GM23338 (cell line): ENCODE measurements around the gene MAP4K4. TPM values are rescaled to one million over a fixed set of nuclear protein-coding genes. Genes with fewer than 3 reads are reported as not detected.

ENCODE experiments used
- ATAC-seq: fragments of 200-7000 bp; cut with Tn5 transposase; 3 replicates; pipeline ENCODE4 v1.9.1; 2020
- DNase-seq: peaks from one replicate; pipeline ENCODE4 v3.0.0-alpha.2; 2015; ENCODE audit warnings: low spot score
- H2AFZ ChIP-seq: fragments of 200-600 bp; sonication (generic); 2 replicates; pipeline ENCODE4 v1.8.0; 2016; ENCODE audit warnings: antibody characterized with exemption, mild to moderate bottlenecking, moderate library complexity
- H3F3A ChIP-seq: fragments of 200-600 bp; sonication (generic); replicated peaks from 2 replicates; pipeline ENCODE4 v1.8.0; 2017; ENCODE audit warnings: antibody characterized with exemption, mixed run types, low read depth
- H3K27ac ChIP-seq: fragments of 200-600 bp; sonication (generic); 2 replicates; pipeline ENCODE4 v1.6.1; 2016; ENCODE audit warnings: low read depth
- H3K27me3 ChIP-seq: fragments of 200-600 bp; sonication (generic); 2 replicates; pipeline ENCODE4 v1.8.0; 2016; ENCODE audit warnings: mild to moderate bottlenecking, mixed run types, moderate library complexity; ENCODE audit not compliant: insufficient read depth
- H3K36me3 ChIP-seq: fragments of 200-600 bp; sonication (generic); 2 replicates; pipeline ENCODE4 v1.8.0; 2016; ENCODE audit warnings: mild to moderate bottlenecking; ENCODE audit not compliant: insufficient read depth
- H3K4me1 ChIP-seq: fragments of 200-600 bp; sonication (generic); 2 replicates; pipeline ENCODE4 v1.8.0; 2016; ENCODE audit warnings: mild to moderate bottlenecking, moderate library complexity; ENCODE audit not compliant: insufficient read depth
- H3K4me2 ChIP-seq: fragments of 200-600 bp; sonication (generic); 2 replicates; pipeline ENCODE4 v1.7.1; 2017; ENCODE audit warnings: mixed run types
- H3K4me3 ChIP-seq: fragments of 200-600 bp; sonication (generic); 2 replicates; pipeline ENCODE4 v1.6.1; 2016; ENCODE audit warnings: mixed run types
- H3K79me2 ChIP-seq: fragments of 200-600 bp; sonication (generic); replicated peaks from 2 replicates; pipeline ENCODE4 v1.8.0; 2017; ENCODE audit warnings: mild to moderate bottlenecking; ENCODE audit not compliant: insufficient read depth
- H3K9me2 ChIP-seq: fragments of 200-600 bp; sonication (generic); 2 replicates; pipeline ENCODE4 v1.8.0; 2017; ENCODE audit not compliant: insufficient read depth
- H4K20me1 ChIP-seq: fragments of 200-600 bp; sonication (generic); replicated peaks from 2 replicates; pipeline ENCODE4 v1.8.0; 2017; ENCODE audit warnings: mild to moderate bottlenecking; ENCODE audit not compliant: insufficient read depth
- H3K27ac Mint-ChIP-seq: 2 replicates; pipeline ENCODE4 v1.8.0; 2020; ENCODE audit warnings: inconsistent platforms, mild to moderate bottlenecking, moderate library complexity, mixed read lengths
- H3K27me3 Mint-ChIP-seq: 3 replicates; pipeline ENCODE4 v1.8.0; 2022; ENCODE audit warnings: low read depth, mild to moderate bottlenecking, moderate library complexity, mixed read lengths, inconsistent platforms; ENCODE audit not compliant: insufficient read depth, poor library complexity
- H3K36me3 Mint-ChIP-seq: 3 replicates; pipeline ENCODE4 v1.8.0; 2021; ENCODE audit warnings: low read depth, mild to moderate bottlenecking, inconsistent platforms, moderate library complexity, mixed read lengths
- H3K4me1 Mint-ChIP-seq: 3 replicates; pipeline ENCODE4 v1.8.0; 2020; ENCODE audit warnings: mild to moderate bottlenecking, inconsistent platforms, mixed read lengths
- H3K4me3 Mint-ChIP-seq: 3 replicates; pipeline ENCODE4 v1.8.0; 2021; ENCODE audit warnings: moderate library complexity, mild to moderate bottlenecking, inconsistent platforms, mixed read lengths
- H3K9me3 Mint-ChIP-seq: 3 replicates; pipeline ENCODE4 v1.8.0; 2020; ENCODE audit warnings: moderate library complexity, mild to moderate bottlenecking, inconsistent platforms, mixed read lengths
- CREB1 ChIP-seq: fragments of 250-450 bp; sonication (Bioruptor Pico); IDR thresholded peaks from 2 replicates; pipeline ENCODE4 v1.5.0; 2020; ENCODE audit warnings: low read depth, mild to moderate bottlenecking, moderate library complexity
- CTCF ChIP-seq, 2 experiments: fragments of 200-600 bp in 1 of 2; sonication (generic) in 1 of 2; conservative IDR thresholded peaks; 2 replicates each; pipeline versions ENCODE4 v1.5.1 to v1.6.1; 2016 to 2017; ENCODE audit warnings: antibody characterized with exemption in 2 of 2, low read depth in 2 of 2, mild to moderate bottlenecking in 2 of 2, moderate library complexity in 1 of 2
- ETS1 ChIP-seq: IDR thresholded peaks from 2 replicates; pipeline ENCODE4 v1.6.1; 2016; ENCODE audit warnings: antibody characterized with exemption
- EZH2 ChIP-seq: fragments of 200-600 bp; sonication (generic); IDR thresholded peaks from one replicate; pipeline ENCODE4 v1.8.0; 2017; ENCODE audit warnings: antibody characterized with exemption, mild to moderate bottlenecking, low read depth; ENCODE audit not compliant: unreplicated experiment
- EZH2phosphoT487 ChIP-seq: fragments of 200-600 bp; sonication (generic); IDR thresholded peaks from one replicate; pipeline ENCODE4 v1.8.1; 2018; ENCODE audit warnings: antibody characterized with exemption; ENCODE audit not compliant: unreplicated experiment
- JUNB ChIP-seq: IDR thresholded peaks from one replicate; pipeline ENCODE4 v1.6.1; 2016; ENCODE audit warnings: antibody characterized with exemption; ENCODE audit not compliant: unreplicated experiment
- NANOG ChIP-seq: IDR thresholded peaks from 2 replicates; pipeline ENCODE4 v1.6.1; 2016; ENCODE audit warnings: antibody characterized with exemption, borderline replicate concordance
- POLR2AphosphoS5 ChIP-seq: IDR thresholded peaks from 2 replicates; pipeline ENCODE4 v1.6.1; 2016; ENCODE audit warnings: antibody characterized with exemption, low read depth
- REST ChIP-seq: IDR thresholded peaks from one replicate; pipeline ENCODE4 v1.6.1; 2018; ENCODE audit warnings: antibody characterized with exemption; ENCODE audit not compliant: unreplicated experiment
- STAT1 ChIP-seq: IDR thresholded peaks from one replicate; pipeline ENCODE4 v1.6.1; 2016; ENCODE audit warnings: antibody characterized with exemption; ENCODE audit not compliant: unreplicated experiment
- ZNF114 ChIP-seq: fragments of 250-450 bp; sonication (Bioruptor Pico); IDR thresholded peaks from 2 replicates; pipeline ENCODE4 v1.5.0; 2020; ENCODE audit warnings: mild to moderate bottlenecking, moderate library complexity
- ZNF331 ChIP-seq: fragments of 250-450 bp; sonication (Bioruptor Pico); IDR thresholded peaks from 2 replicates; pipeline ENCODE4 v1.5.0; 2020; ENCODE audit warnings: low read depth, mild to moderate bottlenecking, moderate library complexity
- polyA plus RNA-seq: library from polyadenylated mRNA; unstranded; fragments of >200 nt; fragmentation: Nextera tagmentation; extraction: Ambion mirVana; gene quantifications from 2 replicates; pipeline ENCODE4 v1.2.1, GENCODE V29; 2016
- total RNA-seq: library from RNA; depleted of rRNA; stranded (reverse); fragments of >200 nt; shearing (Covaris generic); gene quantifications from 2 replicates; pipeline ENCODE4 v1.2.3, GENCODE V29; 2014

MAP4K4 gene
- total and polyA plus RNA-seq, 2 experiments from 2014 or later, result 34.6 to 99.2 TPM

- Histone ChIP-seq H2AFZ (no peak overlapping the region), H3K36me3 (no peaks in the 10 kb centered on the region), H3K4me3 (no peak overlapping the region), H4K20me1 (no peaks in the 10 kb centered on the region), H3F3A (no peaks in the 10 kb centered on the region), H3K4me1 (no peaks in the 10 kb centered on the region), H3K27me3 (no peaks in the 10 kb centered on the region), H3K79me2 (no peaks in the 10 kb centered on the region), H3K4me2 (no peak overlapping the region), H3K9me2 (no peaks in the 10 kb centered on the region), H3K27ac (no peak overlapping the region)
- no peaks in the 10 kb centered on the region for H3K4me1 Mint-ChIP-seq
- no peak overlapping the region for H3K4me3 Mint-ChIP-seq
- peaks cover 2% of the 10 kb centered on the region for H3K27me3 Mint-ChIP-seq
- no peaks in the 10 kb centered on the region for H3K9me3 Mint-ChIP-seq
- no peak for DNase-seq
- ATAC-seq, result no peak
- H3K36me3 Mint-ChIP-seq, result no peaks in the 10 kb centered on the region
- no peak overlapping the region for H3K27ac Mint-ChIP-seq
- TF ChIP-seq ETS1 (no peak), EZH2 (no peak), POLR2AphosphoS5 (no peak), ZNF114 (CRISPR knock-in tag) (no peak), STAT1 (no peak), ZNF331 (no peak), REST (no peak), JUNB (no peak), CREB1 (no peak), NANOG (no peak), CTCF (conservative IDR thresholded peaks at IDR 0.05; ENCODE audit: low read depth in 2 of 2) (no peak)
Measured at GRCh38 chr2:101682311-101682710, 15.2 kb upstream of the MAP4K4 start.

GRCh38 chr2:101684313-101684712 lies 13.2 kb upstream of the MAP4K4 start:
- Histone ChIP-seq H3K9me2 (no peaks in the 10 kb centered on the region), H3K4me2 (no peak overlapping the region), H2AFZ (peak overlapping the region; percentile 43; the same call in 1 of the 2 replicates), H3K27ac (no peak overlapping the region), H3K79me2 (no peaks in the 10 kb centered on the region), H4K20me1 (no peaks in the 10 kb centered on the region), H3F3A (no peaks in the 10 kb centered on the region), H3K4me1 (no peaks in the 10 kb centered on the region), H3K27me3 (no peaks in the 10 kb centered on the region), H3K36me3 (no peaks in the 10 kb centered on the region), H3K4me3 (no peak overlapping the region)
- no peaks in the 10 kb centered on the region for H3K4me1 Mint-ChIP-seq
- H3K9me3 Mint-ChIP-seq, result no peaks in the 10 kb centered on the region
- no peak overlapping the region for H3K4me3 Mint-ChIP-seq
- TF ChIP-seq ZNF331 (no peak), REST (no peak), EZH2phosphoT487 (no peak), CREB1 (no peak), POLR2AphosphoS5 (no peak), NANOG (no peak), CTCF (conservative IDR thresholded peaks at IDR 0.05; ENCODE audit: low read depth in 2 of 2) (no peak)
- H3K27me3 Mint-ChIP-seq, result peaks cover 2% of the 10 kb centered on the region
- DNase-seq, result no peak
- H3K36me3 Mint-ChIP-seq, result no peaks in the 10 kb centered on the region
- ATAC-seq, result no peak
- H3K27ac Mint-ChIP-seq, result no peak overlapping the region
